Choroid plexus epithelial cell (primary cell): ENCODE data around the gene UGT1A6.

Source experiments
- DNase-seq: peaks from one replicate; pipeline ENCODE4 v3.0.0-alpha.2; 2010; ENCODE audit warnings: low read depth
- H3K4me3 ChIP-seq: 2 replicates; pipeline ENCODE4 v1.5.1; 2011; ENCODE audit warnings: low read depth, mild to moderate bottlenecking, control low read depth, low read length, moderate library complexity
- TF ChIP-seq, protein P1 (sequence below): conservative IDR thresholded peaks from 2 replicates; pipeline ENCODE4 v1.5.1; 2011; ENCODE audit warnings: low read depth, mild to moderate bottlenecking, control low read depth, inconsistent platforms, low read length, moderate library complexity

The UGT1A6 gene

GRCh38 chr2:233794128-233794658 lies 101.5 kb downstream of the UGT1A6 start:
- TF ChIP-seq, protein P1, sequence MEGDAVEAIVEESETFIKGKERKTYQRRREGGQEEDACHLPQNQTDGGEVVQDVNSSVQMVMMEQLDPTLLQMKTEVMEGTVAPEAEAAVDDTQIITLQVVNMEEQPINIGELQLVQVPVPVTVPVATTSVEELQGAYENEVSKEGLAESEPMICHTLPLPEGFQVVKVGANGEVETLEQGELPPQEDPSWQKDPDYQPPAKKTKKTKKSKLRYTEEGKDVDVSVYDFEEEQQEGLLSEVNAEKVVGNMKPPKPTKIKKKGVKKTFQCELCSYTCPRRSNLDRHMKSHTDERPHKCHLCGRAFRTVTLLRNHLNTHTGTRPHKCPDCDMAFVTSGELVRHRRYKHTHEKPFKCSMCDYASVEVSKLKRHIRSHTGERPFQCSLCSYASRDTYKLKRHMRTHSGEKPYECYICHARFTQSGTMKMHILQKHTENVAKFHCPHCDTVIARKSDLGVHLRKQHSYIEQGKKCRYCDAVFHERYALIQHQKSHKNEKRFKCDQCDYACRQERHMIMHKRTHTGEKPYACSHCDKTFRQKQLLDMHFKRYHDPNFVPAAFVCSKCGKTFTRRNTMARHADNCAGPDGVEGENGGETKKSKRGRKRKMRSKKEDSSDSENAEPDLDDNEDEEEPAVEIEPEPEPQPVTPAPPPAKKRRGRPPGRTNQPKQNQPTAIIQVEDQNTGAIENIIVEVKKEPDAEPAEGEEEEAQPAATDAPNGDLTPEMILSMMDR: no peak
- no peak overlapping the region for H3K4me3 ChIP-seq
- no peak for DNase-seq

DNA sequence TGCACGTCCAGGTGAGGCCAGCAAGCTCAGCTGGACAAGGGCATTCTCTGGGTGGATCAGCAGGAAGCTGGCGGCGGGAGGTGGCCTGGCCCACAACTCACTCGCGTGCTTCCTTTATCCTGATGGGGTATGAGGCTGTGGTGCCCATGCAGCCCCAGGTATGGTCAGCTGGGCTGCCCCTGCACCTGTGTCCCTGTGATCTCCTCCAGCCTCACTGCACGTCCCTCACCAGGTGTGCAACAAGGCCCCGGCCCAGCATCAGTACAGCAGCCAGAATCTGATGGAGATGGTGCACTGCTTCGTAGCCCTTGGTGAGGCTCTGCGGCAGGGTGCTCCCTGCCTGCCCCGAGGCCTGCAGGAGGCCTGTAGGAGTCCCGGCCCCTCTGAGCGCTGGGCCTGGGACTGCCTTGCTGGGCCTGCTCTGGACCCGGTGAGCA lies 103.1 kb downstream of the UGT1A6 start:
- DNase-seq: no peak
- TF ChIP-seq, protein P1: no peak
- H3K4me3 ChIP-seq: no peak overlapping the region

GRCh38 chr2:233796254-233796653 lies 103.6 kb downstream of the UGT1A6 start:
- TF ChIP-seq, protein P1: no peak
- no peak overlapping the region for H3K4me3 ChIP-seq
- DNase-seq: no peak

DNA sequence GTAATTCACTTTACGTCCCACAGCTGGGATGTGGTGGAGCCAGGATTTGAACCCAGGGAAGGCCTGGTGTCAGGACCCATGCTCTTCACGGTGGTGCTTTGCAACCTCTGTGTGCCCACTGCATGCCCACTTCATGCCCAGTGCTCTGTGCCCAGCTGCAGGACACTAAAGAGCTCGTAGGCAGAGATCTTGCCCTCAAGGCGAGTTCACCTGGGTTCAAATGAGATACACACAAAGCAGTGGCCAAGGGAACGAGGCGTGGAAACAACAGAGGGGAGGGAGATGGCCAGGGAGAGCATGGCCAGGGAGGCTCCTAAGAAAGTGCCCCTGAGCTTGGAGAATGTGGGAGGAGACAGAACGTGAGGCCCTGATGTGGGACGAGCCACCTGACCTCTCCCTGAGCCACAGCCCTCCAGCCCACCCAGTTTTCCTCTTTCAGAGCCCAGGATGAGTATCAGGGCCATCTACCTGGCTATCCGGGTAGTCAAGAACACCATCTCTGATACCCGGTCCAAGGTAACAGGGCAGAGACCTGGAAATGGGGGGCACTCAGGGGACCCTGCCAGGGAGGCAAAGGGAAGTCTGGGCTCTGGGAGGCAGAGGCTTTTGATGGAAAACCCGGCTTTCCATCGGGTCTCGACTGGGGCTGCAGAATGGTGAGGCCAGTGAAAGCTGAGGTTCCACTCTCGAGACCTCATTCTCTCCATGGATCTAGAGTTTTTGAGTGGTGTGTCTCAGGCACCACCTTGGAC lies 105.8 kb downstream of the UGT1A6 start:
- TF ChIP-seq, protein P1: no peak
- H3K4me3 ChIP-seq: no peak overlapping the region
- no peak for DNase-seq

DNA sequence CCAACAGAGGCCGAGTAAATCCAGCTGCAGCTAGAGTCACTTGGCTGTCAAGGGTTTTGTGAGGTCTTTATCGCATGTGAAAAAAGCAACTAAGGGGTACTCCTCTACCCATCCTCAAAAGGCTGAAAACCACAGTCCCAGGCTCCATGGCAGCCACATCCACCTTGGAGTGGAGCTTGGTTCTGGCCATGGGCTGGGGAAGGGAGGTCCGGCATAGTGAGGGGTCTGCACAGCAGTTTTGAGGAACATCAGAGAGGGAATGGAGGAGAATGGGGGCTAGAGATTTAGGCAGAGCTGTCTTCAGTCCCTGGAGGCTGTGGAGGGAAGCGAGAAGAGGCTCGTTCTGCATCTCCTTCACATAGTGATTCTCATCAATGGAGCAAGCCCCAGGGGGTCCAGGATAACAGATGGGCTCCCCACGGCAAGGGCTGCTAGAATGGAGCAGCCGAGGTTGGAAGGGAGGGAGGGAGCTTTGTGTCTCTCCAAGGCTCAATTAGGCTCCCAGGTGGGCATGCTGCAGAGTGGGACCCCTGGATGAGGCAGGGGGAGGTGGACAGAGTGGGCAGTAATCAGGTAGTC lies 106.5 kb downstream of the UGT1A6 start:
- TF ChIP-seq, protein P1: no peak
- DNase-seq: no peak
- no peak overlapping the region for H3K4me3 ChIP-seq

GRCh38 chr2:233799716-233800115 lies 107.0 kb downstream of the UGT1A6 start:
- DNase-seq: no peak
- TF ChIP-seq, protein P1: no peak
- H3K4me3 ChIP-seq: no peak overlapping the region

DNA sequence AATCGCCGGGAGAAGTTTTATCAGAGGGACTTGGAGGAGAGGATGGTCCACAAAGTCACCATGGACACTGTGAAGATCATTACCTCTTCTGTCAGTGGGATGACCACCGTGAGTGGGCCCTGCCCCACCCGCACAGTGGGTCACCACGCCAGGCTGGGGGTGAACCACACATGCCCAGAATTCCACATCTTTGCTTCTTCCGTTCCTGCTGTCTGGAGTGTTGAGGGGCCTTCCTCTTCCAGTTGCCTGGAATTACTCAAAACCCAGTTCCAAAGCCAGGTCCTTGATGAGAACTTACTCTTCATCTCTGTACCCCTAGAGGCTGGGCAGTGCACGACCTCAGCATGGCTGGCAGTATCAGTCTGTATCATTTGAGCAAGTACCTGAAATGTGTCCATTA lies 107.5 kb downstream of the UGT1A6 start:
- no peak overlapping the region for H3K4me3 ChIP-seq
- TF ChIP-seq, protein P1: no peak
- no peak for DNase-seq
